ENCODE data around the gene STPG3. TPM values are rescaled to one million over a fixed set of nuclear protein-coding genes. Genes with fewer than 3 reads are reported as not detected.

STPG3 gene
- total and polyA plus RNA-seq, 2 experiments from 2014 or later: not detected

- TF ChIP-seq JUNB (IDR thresholded peaks at IDR 0.05; ENCODE audit: unreplicated experiment): no peak
Measured at GRCh38 chr9:137271696-137272076, 20.6 kb downstream of the STPG3 start (continued).

DNA sequence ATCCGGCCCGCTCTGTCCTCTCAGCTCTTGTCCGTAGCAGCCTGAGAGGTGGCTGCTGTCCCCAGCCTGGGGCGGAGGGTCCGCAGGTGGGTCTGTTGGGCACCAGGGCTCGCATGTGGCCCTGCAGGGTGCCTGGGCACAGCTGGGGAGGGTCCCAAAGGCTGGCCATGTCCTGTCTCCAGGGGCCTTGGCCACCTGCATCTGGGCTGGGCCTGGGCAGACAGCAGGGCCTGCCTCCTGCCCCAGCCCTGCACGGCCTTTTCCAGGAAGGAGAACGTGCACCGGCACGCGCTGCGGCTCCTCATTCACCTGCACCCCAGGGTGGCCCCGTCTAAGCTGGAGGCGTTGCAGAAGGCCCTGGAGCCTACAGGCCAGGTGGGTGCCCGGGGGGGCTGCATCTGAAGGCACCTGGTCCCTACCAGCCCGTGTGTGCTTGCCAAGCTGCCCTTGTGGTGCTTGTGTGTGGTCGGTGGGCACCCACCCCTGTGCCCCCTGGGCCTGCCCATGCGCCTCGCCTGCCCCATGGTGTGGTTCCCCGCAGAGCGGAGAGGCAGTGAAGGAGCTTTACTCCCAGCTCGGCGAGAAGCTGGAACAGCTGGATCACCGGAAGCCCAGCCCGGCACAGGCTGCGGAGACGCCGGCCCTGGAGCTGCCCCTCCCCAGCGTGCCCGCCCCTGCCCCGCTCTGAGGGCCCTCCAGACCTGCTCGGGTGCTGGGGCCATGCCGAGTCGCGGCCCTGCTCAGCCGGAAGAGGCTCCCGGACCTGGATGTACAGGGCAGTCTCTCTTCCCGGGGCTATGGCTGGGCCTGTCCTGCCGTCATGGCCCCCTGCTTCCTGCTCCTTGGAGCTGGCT is 21.4 kb downstream of the STPG3 start:
- DNase-seq (ENCODE audit: low spot score) (no peak), ATAC-seq (no peak)
- H3K27ac Mint-ChIP-seq: peak overlapping the region; percentile 84; the same call in 1 of the 2 replicates
- H3K4me1 Mint-ChIP-seq: peaks cover 36% of the 10 kb centered on the region
- 0 out of 2 replicates have a peak, but pooled peaks cover 2% of the 10 kb centered on the region for H3F3A ChIP-seq (replicated peaks; ENCODE audit: low read depth)
- peak overlapping the region; percentile 55; the same call in 1 of the 2 replicates for H3K27ac ChIP-seq (ENCODE audit: low read depth)
- no peaks in the 10 kb centered on the region for H3K27me3 ChIP-seq (ENCODE audit: insufficient read depth)
- no peaks in the 10 kb centered on the region; the same call in 2 of the 3 replicates for H3K9me3 Mint-ChIP-seq
- peaks cover 10% of the 10 kb centered on the region; the same call in 1 of the 2 replicates for H3K36me3 ChIP-seq (ENCODE audit: insufficient read depth)
- peaks cover 32% of the 10 kb centered on the region for H3K27me3 Mint-ChIP-seq (ENCODE audit: insufficient read depth, low read depth, poor library complexity)
- H4K20me1 ChIP-seq (replicated peaks; ENCODE audit: insufficient read depth): 0 out of 2 replicates have a peak, but pooled peaks cover 9% of the 10 kb centered on the region
- no peak overlapping the region for H3K4me2 ChIP-seq
- H3K4me1 ChIP-seq (ENCODE audit: insufficient read depth): peaks cover 12% of the 10 kb centered on the region
- H3K4me3 ChIP-seq: no peak overlapping the region
- H3K36me3 Mint-ChIP-seq (ENCODE audit: low read depth): peaks cover 29% of the 10 kb centered on the region
- H2AFZ ChIP-seq: no peak overlapping the region
- H3K4me3 Mint-ChIP-seq: no peak overlapping the region
- H3K79me2 ChIP-seq (replicated peaks; ENCODE audit: insufficient read depth): no peaks in the 10 kb centered on the region
- no peaks in the 10 kb centered on the region for H3K9me2 ChIP-seq (ENCODE audit: insufficient read depth)
- TF ChIP-seq POLR2AphosphoS5 (IDR thresholded peaks at IDR 0.05; ENCODE audit: low read depth): no peak
- no peak for TF ChIP-seq CREB1 (CRISPR knock-in tag; IDR thresholded peaks at IDR 0.05; ENCODE audit: low read depth)
- no peak for TF ChIP-seq REST (IDR thresholded peaks at IDR 0.05; ENCODE audit: unreplicated experiment)
- TF ChIP-seq EZH2phosphoT487 (IDR thresholded peaks at IDR 0.05; ENCODE audit: unreplicated experiment): no peak
- no peak for TF ChIP-seq ZNF331 (CRISPR knock-in tag; IDR thresholded peaks at IDR 0.05; ENCODE audit: low read depth)
- TF ChIP-seq ETS1 (IDR thresholded peaks at IDR 0.05): no peak
- no peak for TF ChIP-seq NANOG (IDR thresholded peaks at IDR 0.05; ENCODE audit: borderline replicate concordance)
- no peak for TF ChIP-seq EZH2 (IDR thresholded peaks at IDR 0.05; ENCODE audit: low read depth, unreplicated experiment)
- no peak for TF ChIP-seq ZNF462 (CRISPR knock-in tag; IDR thresholded peaks at IDR 0.05)
- no peak for TF ChIP-seq STAT1 (IDR thresholded peaks at IDR 0.05; ENCODE audit: unreplicated experiment)

All from GM23338 (cell line).